Activated T-cell treated with anti-CD3 and anti-CD28 coated beads, Interleukin-2, amount 50 U/mL, for 24 hours (primary cell): Measurements from ENCODE around the gene FAM217A.
"Not testable (repeated sequence)": the region's sequence is repeated elsewhere in the genome, so short reads cannot be mapped to it uniquely, and the experiment has no call there.

Experiments
- DNase-seq: peaks from one replicate; pipeline ENCODE4 v3.0.0-alpha.2; 2020
- H3K27ac Mint-ChIP-seq: 2 replicates; pipeline ENCODE4 v1.8.0; 2020; ENCODE audit warnings: mild to moderate bottlenecking, mixed read lengths
- H3K27me3 Mint-ChIP-seq: 2 replicates; pipeline ENCODE4 v1.8.0; 2020; ENCODE audit warnings: mixed read lengths
- H3K36me3 Mint-ChIP-seq: 2 replicates; pipeline ENCODE4 v1.8.0; 2020; ENCODE audit warnings: low read depth, mixed read lengths
- H3K4me1 Mint-ChIP-seq: 2 replicates; pipeline ENCODE4 v1.8.0; 2020; ENCODE audit warnings: low read depth, mixed read lengths
- H3K4me3 Mint-ChIP-seq: 2 replicates; pipeline ENCODE4 v1.8.0; 2020; ENCODE audit warnings: mild to moderate bottlenecking, moderate library complexity, mixed read lengths
- H3K9me3 Mint-ChIP-seq: 2 replicates; pipeline ENCODE4 v1.8.0; 2020; ENCODE audit warnings: mixed read lengths

The FAM217A gene

GRCh38 chr6:4078691-4079471 is at the start of gene FAM217A:
FAM217A (minus strand) TSS chr6:4079137; CDS start chr6:4077414, 1,723 bp downstream.
- Mint-ChIP-seq H3K4me3 (no peak within 1 kb of the TSS), H3K9me3 (no peaks in the 10 kb centered on the region), H3K27ac (no peak within 1 kb of the TSS), H3K27me3 (peaks cover 22% of the 10 kb centered on the region), H3K36me3 (no peaks in the 10 kb centered on the region), H3K4me1 (no peaks in the 10 kb centered on the region)
- DNase-seq = no peak

- H3K36me3 Mint-ChIP-seq = peaks cover 86% of the 10 kb centered on the region
- H3K27me3 Mint-ChIP-seq = no peaks in the 10 kb centered on the region
- DNase-seq = no peak
These were observed 49.1 kb upstream of the FAM217A start for GRCh38 chr6:4128072-4128471.

GRCh38 chr6:4125933-4126864 is 47.3 kb upstream of the FAM217A start:
- peaks cover 84% of the 10 kb centered on the region for H3K36me3 Mint-ChIP-seq
- H3K4me3 Mint-ChIP-seq = no peak overlapping the region
- H3K27ac Mint-ChIP-seq = peak overlapping the region; percentile 27
- no peak for DNase-seq
- peaks cover 7% of the 10 kb centered on the region for H3K4me1 Mint-ChIP-seq
- H3K27me3 Mint-ChIP-seq = no peaks in the 10 kb centered on the region
- H3K9me3 Mint-ChIP-seq = no peaks in the 10 kb centered on the region

More at GRCh38 chr6:4128072-4128471, 49.1 kb upstream of the FAM217A start:
- H3K4me1 Mint-ChIP-seq = peaks cover 14% of the 10 kb centered on the region
- H3K9me3 Mint-ChIP-seq = no peaks in the 10 kb centered on the region
- H3K27ac Mint-ChIP-seq = peak overlapping the region; percentile 8
- H3K4me3 Mint-ChIP-seq = no peak overlapping the region

GRCh38 chr6:4125500-4125899 is 46.6 kb upstream of the FAM217A start:
- Mint-ChIP-seq H3K36me3 (peaks cover 84% of the 10 kb centered on the region), H3K27ac (peak overlapping the region; percentile 27), H3K4me1 (peaks cover 7% of the 10 kb centered on the region), H3K27me3 (no peaks in the 10 kb centered on the region), H3K4me3 (no peak overlapping the region), H3K9me3 (no peaks in the 10 kb centered on the region)
- no peak for DNase-seq

GRCh38 chr6:4124351-4124750 is 45.4 kb upstream of the FAM217A start:
- Mint-ChIP-seq H3K27me3 (no peaks in the 10 kb centered on the region), H3K4me1 (peaks cover 7% of the 10 kb centered on the region), H3K27ac (no peak overlapping the region), H3K4me3 (no peak overlapping the region), H3K36me3 (peaks cover 81% of the 10 kb centered on the region), H3K9me3 (no peaks in the 10 kb centered on the region)
- DNase-seq = no peak

GRCh38 chr6:4115741-4116140 is 36.8 kb upstream of the FAM217A start:
- peaks cover 25% of the 10 kb centered on the region for H3K9me3 Mint-ChIP-seq
- H3K36me3 Mint-ChIP-seq = peaks cover 60% of the 10 kb centered on the region
- H3K27ac Mint-ChIP-seq = no peak overlapping the region
- H3K4me3 Mint-ChIP-seq = no peak overlapping the region
- H3K27me3 Mint-ChIP-seq = no peaks in the 10 kb centered on the region
- no peaks in the 10 kb centered on the region for H3K4me1 Mint-ChIP-seq
- DNase-seq = no peak

GRCh38 chr6:4114123-4114522 is 35.2 kb upstream of the FAM217A start:
- Mint-ChIP-seq H3K4me1 (no peaks in the 10 kb centered on the region), H3K27me3 (no peaks in the 10 kb centered on the region), H3K4me3 (no peak overlapping the region), H3K36me3 (peaks cover 47% of the 10 kb centered on the region), H3K27ac (no peak overlapping the region), H3K9me3 (peaks cover 25% of the 10 kb centered on the region)
- DNase-seq = no peak

- H3K27me3 Mint-ChIP-seq = no peaks in the 10 kb centered on the region
- no peak overlapping the region for H3K4me3 Mint-ChIP-seq
- DNase-seq = no peak
- peaks cover 42% of the 10 kb centered on the region for H3K36me3 Mint-ChIP-seq
- H3K27ac Mint-ChIP-seq = no peak overlapping the region
- H3K9me3 Mint-ChIP-seq = peaks cover 25% of the 10 kb centered on the region
- no peaks in the 10 kb centered on the region for H3K4me1 Mint-ChIP-seq
These were observed 34.7 kb upstream of the FAM217A start for GRCh38 chr6:4113649-4114048.

- Mint-ChIP-seq H3K27ac (no peak overlapping the region), H3K4me1 (no peaks in the 10 kb centered on the region), H3K27me3 (no peaks in the 10 kb centered on the region), H3K4me3 (no peak overlapping the region), H3K9me3 (peaks cover 25% of the 10 kb centered on the region), H3K36me3 (peaks cover 30% of the 10 kb centered on the region)
- DNase-seq = no peak
These were observed 33.4 kb upstream of the FAM217A start for GRCh38 chr6:4112366-4112765.

- H3K4me3 Mint-ChIP-seq, H3K4me1 Mint-ChIP-seq, H3K36me3 Mint-ChIP-seq, DNase-seq, H3K27me3 Mint-ChIP-seq, H3K27ac Mint-ChIP-seq: not testable (repeated sequence)
- peaks cover 17% of the 10 kb centered on the region for H3K9me3 Mint-ChIP-seq
These were observed 30.5 kb upstream of the FAM217A start for GRCh38 chr6:4109363-4109815.

GRCh38 chr6:4108561-4109093 is 29.7 kb upstream of the FAM217A start:
- DNase-seq = no peak
- no peaks in the 10 kb centered on the region for H3K4me1 Mint-ChIP-seq
- peaks cover 13% of the 10 kb centered on the region for H3K9me3 Mint-ChIP-seq
- H3K36me3 Mint-ChIP-seq = no peaks in the 10 kb centered on the region
- no peaks in the 10 kb centered on the region for H3K27me3 Mint-ChIP-seq
- no peak overlapping the region for H3K27ac Mint-ChIP-seq
- no peak overlapping the region for H3K4me3 Mint-ChIP-seq

- H3K36me3 Mint-ChIP-seq = no peaks in the 10 kb centered on the region
- H3K27ac Mint-ChIP-seq = no peak overlapping the region
- peaks cover 8% of the 10 kb centered on the region for H3K9me3 Mint-ChIP-seq
- H3K27me3 Mint-ChIP-seq = no peaks in the 10 kb centered on the region
- DNase-seq = no peak
- H3K4me1 Mint-ChIP-seq = no peaks in the 10 kb centered on the region
- no peak overlapping the region for H3K4me3 Mint-ChIP-seq
These were observed 28.9 kb upstream of the FAM217A start for GRCh38 chr6:4107873-4108272.

GRCh38 chr6:4105980-4106536 is 27.1 kb upstream of the FAM217A start:
- no peaks in the 10 kb centered on the region for H3K36me3 Mint-ChIP-seq
- H3K27me3 Mint-ChIP-seq = no peaks in the 10 kb centered on the region
- no peak overlapping the region for H3K27ac Mint-ChIP-seq
- no peak for DNase-seq
- no peaks in the 10 kb centered on the region for H3K4me1 Mint-ChIP-seq
- no peaks in the 10 kb centered on the region for H3K9me3 Mint-ChIP-seq
- no peak overlapping the region for H3K4me3 Mint-ChIP-seq

- Mint-ChIP-seq H3K9me3 (no peaks in the 10 kb centered on the region), H3K27me3 (no peaks in the 10 kb centered on the region), H3K4me1 (no peaks in the 10 kb centered on the region), H3K4me3 (no peak overlapping the region), H3K27ac (no peak overlapping the region), H3K36me3 (no peaks in the 10 kb centered on the region)
- DNase-seq = no peak
These were observed 25.0 kb upstream of the FAM217A start for GRCh38 chr6:4103929-4104328.
